ENCODE measurements around the gene SOCS7.
"Not testable (repeated sequence)": the region's sequence is repeated elsewhere in the genome, so short reads cannot be mapped to it uniquely, and the experiment has no call there.

Gene SOCS7

DNA sequence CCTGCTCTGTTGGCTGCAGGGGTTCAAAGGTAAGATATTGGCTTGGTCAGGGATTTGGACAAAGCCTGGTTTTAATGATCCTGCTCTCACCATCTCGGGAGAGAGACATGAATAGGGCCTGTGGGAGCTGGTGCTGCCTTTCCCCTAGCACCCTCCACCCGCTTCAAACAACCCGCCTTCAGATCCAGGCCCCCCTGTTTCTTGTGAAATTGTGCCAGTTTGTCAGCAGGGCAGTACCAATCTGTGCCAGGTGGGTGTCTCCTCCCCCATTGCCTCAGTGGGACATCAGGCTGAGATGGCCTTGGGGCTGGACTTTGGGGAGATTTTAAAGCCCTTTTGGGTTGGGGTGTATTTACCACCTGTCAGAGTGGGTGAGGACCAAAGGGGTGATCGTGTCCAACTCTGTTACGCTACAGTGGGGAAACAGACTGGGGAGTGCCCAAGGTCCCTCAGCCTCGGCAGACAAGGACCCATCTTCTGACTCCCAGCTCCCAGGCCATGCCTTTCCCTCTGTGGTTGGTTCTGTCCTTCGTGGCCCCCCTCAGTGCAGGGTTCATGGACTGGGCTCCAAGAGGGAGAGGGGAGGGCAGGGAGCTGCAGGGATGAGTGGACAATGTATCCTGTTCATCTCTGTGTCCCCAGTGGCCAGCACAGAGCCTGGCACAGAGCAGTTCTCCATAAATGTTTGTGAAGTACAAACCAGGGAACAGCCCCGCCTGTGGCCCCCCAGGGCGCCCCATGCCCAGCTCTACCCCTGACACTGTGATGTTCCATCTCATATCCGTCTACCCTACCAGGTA lies 79.9 kb downstream of the SOCS7 start:
- no peak for FAIRE-seq
- DNase-seq (ENCODE audit: extremely low spot score, insufficient read length, low read depth) = no peak

DNA sequence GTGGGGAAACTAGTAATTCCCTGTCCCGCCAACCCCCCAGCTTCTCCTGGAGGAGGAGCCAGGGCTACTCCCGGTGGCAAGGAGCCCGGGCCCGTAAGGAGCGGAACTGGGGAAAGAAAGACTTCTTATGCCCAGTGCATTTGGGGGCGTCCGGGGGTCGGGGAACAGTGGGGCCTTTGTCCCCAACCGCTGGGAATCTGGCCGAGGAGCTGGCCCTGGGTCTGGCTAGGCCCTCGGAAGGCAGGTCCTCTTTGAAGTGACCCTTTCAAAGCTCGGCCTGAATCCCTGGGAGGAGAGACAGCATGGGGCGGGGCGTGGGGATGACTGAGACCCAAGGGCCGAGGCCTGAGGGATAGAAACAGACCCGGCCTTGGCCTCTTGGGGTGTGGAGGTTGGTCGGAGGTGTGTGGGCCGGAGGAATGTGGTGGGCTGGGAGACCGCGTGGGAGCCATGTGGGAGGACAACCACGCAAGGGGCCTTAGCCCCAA lies 82.6 kb downstream of the SOCS7 start:
- no peak for FAIRE-seq
- DNase-seq (ENCODE audit: extremely low spot score, insufficient read length, low read depth) = no peak

GRCh38 chr17:38435795-38436194 lies 84.2 kb downstream of the SOCS7 start:
- FAIRE-seq = no peak
- no peak for DNase-seq (ENCODE audit: extremely low spot score, insufficient read length, low read depth)

DNA sequence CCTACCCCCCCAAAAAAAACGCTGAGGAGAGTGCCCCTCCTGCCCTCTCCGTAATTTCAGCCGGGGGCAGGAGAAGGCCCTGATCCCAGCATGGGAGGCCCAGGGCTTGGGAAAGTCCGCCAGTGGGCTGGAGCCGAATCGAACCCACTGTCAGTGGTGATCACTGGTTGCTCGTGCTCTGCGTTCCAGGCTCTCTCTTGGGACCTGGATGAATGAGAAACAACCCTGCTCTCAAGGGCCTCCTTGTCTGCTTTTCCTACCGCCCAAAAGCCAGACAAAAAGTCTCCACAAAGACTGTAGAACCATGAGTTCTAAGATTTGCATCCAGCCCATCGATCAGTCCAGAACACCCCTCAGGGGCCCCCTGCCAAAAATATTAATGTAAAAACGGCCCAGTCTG lies 84.7 kb downstream of the SOCS7 start:
- FAIRE-seq (no peak), DNase-seq (ENCODE audit: extremely low spot score, insufficient read length, low read depth) (no peak)

GRCh38 chr17:38437313-38437712 lies 85.7 kb downstream of the SOCS7 start:
- DNase-seq (ENCODE audit: extremely low spot score, insufficient read length, low read depth); FAIRE-seq: not testable (repeated sequence)

GRCh38 chr17:38439436-38439835 lies 87.8 kb downstream of the SOCS7 start:
- DNase-seq (ENCODE audit: extremely low spot score, insufficient read length, low read depth) (no peak), FAIRE-seq (no peak)

DNA sequence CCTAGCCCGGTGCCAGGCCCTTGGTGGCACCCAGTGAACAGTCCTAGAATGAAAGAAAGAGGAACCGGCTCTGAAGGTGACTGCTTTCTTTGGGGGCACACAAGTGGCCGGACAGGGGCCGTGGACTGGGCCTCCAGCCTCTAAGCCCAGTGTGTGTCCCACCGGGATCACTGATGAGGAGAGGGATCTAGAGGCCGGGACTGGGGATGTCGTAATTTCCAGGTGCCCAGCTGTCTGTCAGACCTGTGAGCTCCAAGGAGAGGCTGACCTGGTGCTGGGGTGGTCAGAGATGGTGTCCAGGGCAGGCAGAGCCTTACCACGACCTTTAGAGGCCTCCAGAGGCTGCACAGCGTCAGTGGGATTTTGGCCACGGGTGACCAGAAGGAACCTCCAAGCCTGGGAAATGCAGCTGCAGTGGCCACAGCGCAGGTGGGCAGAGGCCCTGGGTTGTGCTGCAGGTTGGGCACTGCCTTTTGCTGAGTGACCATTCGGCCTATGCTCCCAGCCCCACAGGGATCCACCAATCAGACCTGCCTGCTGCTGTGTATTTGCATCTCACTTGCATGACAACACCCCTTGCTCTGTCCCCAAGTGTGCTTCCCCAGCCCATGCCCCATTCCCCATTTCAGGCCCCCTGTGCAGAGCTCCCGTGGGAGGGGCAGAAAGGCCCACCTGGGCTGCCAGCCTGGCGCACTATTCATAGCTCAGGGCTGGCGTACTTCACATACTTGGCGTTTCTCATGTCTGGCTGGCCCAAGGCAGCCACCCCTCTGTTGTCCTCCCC lies 89.2 kb downstream of the SOCS7 start:
- FAIRE-seq (no peak), DNase-seq (ENCODE audit: extremely low spot score, insufficient read length, low read depth) (no peak)

GRCh38 chr17:38441429-38442061 lies 89.9 kb downstream of the SOCS7 start:
- DNase-seq (ENCODE audit: extremely low spot score, insufficient read length, low read depth) = no peak
- FAIRE-seq = no peak

- FAIRE-seq (no peak), DNase-seq (ENCODE audit: extremely low spot score, insufficient read length, low read depth) (no peak)
These were observed 90.9 kb downstream of the SOCS7 start for GRCh38 chr17:38442548-38442947.

DNA sequence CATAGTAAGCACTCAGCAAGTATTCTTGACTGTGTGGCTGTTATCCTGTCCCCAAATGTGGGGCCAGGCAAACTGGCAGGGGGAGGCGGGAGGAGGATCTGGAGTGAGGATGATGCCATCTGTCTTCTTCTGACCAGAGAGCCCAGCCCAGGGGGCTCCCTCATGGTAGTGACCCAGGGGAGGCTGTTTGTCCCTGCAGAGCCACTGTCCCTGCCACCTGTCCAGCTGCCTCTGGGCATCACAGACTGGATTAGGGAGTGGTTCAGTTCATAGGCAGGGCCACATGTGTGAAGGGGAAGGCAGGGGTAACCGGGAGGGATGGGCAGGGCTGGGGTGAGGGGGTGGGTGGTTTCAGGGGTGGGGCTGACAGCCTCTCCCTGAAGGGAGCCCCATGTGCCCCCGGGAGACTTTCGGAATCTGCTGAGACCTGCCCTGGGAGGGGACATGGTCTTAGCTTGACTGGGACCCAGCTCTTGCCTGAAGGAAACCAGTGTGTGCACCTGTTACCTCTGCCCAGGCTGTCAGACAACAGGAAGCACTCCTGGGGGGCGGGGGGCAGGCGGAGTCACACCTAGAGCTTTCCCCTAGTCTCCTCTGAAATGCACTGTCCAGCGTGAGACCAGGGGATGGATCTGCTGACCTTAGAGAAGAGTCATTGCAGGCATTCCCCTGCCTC lies 91.8 kb downstream of the SOCS7 start:
- FAIRE-seq (no peak), DNase-seq (ENCODE audit: extremely low spot score, insufficient read length, low read depth) (no peak)

DNA sequence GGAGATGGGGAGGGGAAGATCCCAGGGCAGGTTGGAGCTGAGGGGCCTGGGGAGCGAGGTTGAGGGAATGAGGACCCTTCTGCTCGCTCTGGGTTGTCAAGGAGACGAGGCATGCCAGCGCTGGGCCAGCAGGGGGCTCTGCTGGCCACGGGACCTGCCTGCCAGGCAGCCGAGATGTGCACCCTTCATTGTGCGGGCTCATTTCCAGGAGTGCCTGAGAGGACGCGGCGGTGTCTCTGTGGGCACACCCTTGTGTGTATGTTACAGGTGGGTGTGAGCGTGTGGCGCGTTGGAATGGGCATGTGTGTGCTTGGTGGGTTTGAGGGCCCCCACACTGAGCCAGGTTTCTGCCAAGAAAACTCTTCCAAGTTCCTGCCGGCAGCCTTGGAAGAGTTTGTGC lies 92.5 kb downstream of the SOCS7 start:
- DNase-seq (ENCODE audit: extremely low spot score, insufficient read length, low read depth) (peak; percentile 58), FAIRE-seq (no peak)

DNA sequence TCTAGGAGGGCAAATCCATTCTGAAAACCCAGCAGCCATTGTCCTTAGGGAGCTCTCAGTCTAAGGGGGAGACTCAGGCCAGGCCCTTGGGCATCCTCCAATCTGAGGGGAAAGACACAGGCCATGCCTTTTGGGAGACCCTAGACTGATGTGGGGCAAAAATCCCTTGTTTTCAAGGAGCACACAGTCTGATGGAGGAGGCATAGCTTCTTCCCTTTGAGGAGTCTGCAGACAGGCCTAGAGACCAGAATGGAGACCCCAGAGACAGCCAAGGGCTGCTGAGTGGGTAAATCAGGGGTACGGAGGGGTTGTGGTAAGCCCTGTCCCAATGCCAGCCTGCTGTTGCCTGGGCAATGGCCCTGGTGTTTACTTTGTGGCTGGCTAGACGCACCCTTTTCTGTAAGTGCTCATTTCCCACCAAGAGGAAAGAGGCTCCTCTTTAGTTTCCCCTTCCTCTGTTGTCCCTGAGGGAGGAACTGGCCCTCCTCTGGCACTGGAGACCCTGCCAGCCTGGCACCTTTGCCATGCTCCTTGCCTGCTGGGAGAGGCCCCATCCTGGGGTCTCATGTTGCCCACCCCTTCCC lies 96.0 kb downstream of the SOCS7 start:
- no peak for DNase-seq (ENCODE audit: extremely low spot score, insufficient read length, low read depth)
- FAIRE-seq = no peak

DNA sequence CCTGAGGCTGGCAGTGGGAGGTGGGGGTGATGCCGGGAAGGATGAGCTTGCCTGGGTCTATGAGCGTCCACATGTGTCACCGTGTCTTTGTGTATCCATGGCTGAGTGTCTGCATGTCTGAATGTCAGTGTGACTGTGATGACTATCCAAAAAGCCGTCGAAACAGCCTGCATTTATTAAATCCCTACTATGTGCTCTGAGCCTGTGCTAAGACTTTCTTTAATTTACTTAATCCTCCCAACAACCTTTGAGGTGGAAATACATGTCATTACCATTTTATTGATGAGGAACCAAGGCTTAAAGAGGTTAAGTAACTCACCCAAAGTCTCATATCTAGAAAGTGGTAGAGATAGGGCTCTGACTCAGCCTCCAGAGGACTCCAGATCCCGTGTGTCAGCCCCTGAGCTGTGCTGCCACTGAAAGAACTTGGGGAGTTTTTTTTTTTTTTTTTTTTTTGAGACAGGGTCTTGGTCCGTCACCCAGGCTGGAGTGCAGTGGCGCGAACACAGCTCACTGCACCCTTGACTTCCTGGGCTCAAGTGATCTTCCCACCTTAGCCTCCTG lies 96.6 kb downstream of the SOCS7 start:
- DNase-seq (ENCODE audit: extremely low spot score, insufficient read length, low read depth) (no peak), FAIRE-seq (no peak)

GRCh38 chr17:38449364-38449763 lies 97.7 kb downstream of the SOCS7 start:
- no peak for DNase-seq (ENCODE audit: extremely low spot score, insufficient read length, low read depth)
- FAIRE-seq = no peak

- DNase-seq (ENCODE audit: extremely low spot score, insufficient read length, low read depth) = no peak
- FAIRE-seq = no peak
These were observed 98.9 kb downstream of the SOCS7 start for GRCh38 chr17:38450557-38451029.

DNA sequence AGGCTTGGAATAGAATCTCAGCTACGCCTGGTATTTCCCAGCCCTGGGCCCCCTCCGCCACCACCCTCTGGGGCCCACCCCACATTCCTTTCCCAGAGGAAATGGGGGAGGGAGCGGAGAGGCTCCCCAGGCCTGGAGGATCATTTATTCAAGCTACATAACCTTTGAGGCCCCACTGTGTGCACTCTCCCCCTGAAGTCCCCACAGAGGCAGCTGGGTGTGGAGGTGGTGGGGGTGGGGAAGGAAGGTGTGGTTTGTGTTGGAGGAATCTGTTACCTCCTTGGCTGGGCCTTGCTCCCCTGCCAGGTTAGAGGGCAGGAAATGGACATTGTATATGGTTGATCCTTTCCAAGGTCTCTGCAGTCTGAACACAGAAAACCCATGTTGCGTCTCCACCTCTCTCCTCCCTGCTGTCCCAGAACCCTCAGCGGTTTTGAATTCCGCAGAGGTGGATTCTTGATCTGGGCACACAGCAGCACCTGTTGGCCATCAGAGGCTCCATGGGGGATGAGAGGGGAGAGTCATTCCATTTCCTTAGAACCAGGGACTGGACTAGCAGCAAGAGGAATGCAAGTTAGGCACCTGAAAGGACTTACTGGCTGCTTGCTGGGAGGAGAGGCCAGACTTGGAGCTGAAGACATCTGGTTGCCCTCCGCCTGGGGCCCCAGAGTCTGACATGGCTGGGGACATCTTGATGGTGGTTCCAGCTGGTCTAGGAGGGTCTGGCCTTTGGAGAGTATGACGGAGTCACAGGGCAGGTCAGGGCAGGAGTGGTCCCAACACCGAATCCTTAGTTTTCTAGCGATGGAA lies 99.6 kb downstream of the SOCS7 start:
- DNase-seq (ENCODE audit: extremely low spot score, insufficient read length, low read depth) (no peak), FAIRE-seq (no peak)

DNA sequence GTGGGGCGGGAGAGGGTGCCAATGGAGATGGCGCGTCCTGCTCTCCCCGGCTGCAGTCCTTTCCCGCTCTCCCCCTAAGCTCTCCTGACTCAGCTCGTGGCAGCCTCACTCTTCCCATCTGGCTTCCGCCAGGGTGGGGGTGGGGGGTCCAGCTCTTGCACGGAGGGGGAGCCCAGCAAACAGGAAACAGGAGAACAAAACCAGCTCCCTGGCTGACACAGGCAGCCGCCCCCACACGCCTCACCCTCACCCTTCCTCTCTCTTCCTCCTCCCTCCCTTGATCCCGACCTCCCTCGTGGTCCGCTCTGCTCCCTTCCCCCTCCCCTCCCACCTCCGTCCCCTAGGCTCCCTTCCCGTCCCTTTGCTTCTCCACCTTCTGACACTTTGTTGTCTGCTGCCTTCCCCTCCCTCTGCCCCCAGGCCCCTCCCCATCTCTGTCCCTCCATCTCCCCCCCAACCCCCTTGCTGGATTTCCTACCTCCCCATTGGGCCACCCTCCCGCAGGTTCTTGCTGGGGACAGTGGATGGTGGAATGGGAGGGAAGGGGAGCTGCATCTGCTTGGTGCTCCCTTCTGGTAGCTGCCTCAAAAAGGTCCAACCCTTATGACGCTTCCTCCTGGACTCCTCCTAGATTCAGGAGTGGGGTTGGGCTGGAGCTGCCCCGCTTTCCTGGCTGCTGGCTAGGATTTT lies 100.3 kb downstream of the SOCS7 start:
- DNase-seq (ENCODE audit: extremely low spot score, insufficient read length, low read depth) = no peak
- FAIRE-seq = no peak

DNA sequence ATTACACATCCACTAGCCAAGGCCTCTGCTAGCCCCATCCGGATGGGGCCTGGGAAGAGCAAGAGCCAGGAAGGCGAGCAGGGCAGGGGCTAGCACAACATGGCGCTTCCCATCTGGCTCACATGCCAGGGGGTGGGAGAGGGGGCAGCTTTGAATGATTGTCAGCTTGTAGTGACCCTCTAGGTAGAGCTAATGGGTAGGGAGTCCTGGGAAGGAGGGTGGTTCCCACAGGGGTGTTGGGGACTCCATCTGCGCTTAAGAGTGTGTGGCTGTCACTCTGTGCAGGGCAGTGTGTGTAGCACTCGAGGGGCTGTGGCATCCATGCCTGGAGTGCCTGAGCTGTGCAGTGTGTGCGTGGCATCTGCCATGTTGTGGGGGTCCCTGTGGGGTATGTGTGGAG lies 101.1 kb downstream of the SOCS7 start:
- FAIRE-seq = no peak

More for the DNA sequence above, 101.1 kb downstream of the SOCS7 start:
- DNase-seq (ENCODE audit: extremely low spot score, insufficient read length, low read depth) = no peak

Measured in GM18507 (cell line).